HepG2 (cell line): Measurements from ENCODE around the gene PPP1R18. TPM values are rescaled to one million over a fixed set of nuclear protein-coding genes. Genes with fewer than 3 reads are reported as not detected.

Source experiments
- GLI4 ChIP-seq: sonication (generic); formaldehyde crosslinking; IDR thresholded peaks from 2 replicates; pipeline ENCODE4 v1.5.1; 2020; ENCODE audit warnings: missing genetic modification reagents, mild to moderate bottlenecking, moderate library complexity, borderline replicate concordance
- HDAC6 ChIP-seq: fragments of 200-600 bp; sonication (generic); IDR thresholded peaks from 2 replicates; pipeline ENCODE4 v1.7.0; 2017; ENCODE audit warnings: mild to moderate bottlenecking, antibody characterized with exemption, low read length, low read depth
- HMGXB3 ChIP-seq: sonication (generic); formaldehyde crosslinking; IDR thresholded peaks from 2 replicates; pipeline ENCODE4 v1.4.0; 2020; ENCODE audit warnings: missing genetic modification reagents, borderline replicate concordance
- IKZF1 ChIP-seq: fragments of 450-650 bp; IDR thresholded peaks from 2 replicates; pipeline ENCODE4 v1.7.1; 2016
- IRF1 ChIP-seq: sonication (generic); formaldehyde crosslinking; IDR thresholded peaks from 2 replicates; pipeline ENCODE4 v1.4.0; 2020; ENCODE audit warnings: low read depth, mild to moderate bottlenecking, missing genetic modification reagents
- JUN ChIP-seq: sonication (generic); formaldehyde crosslinking; IDR thresholded peaks from 2 replicates; pipeline ENCODE4 v1.4.0; 2020; ENCODE audit warnings: mild to moderate bottlenecking, missing genetic modification reagents
- NCOA1 ChIP-seq: sonication (generic); formaldehyde crosslinking; IDR thresholded peaks from 2 replicates; pipeline ENCODE4 v1.9.0; 2021; ENCODE audit warnings: missing genetic modification reagents
- NFYC ChIP-seq: IDR thresholded peaks from 2 replicates; pipeline ENCODE4 v1.6.1; 2016; ENCODE audit warnings: missing genetic modification reagents, missing compliant biosample characterization
- SOX6 ChIP-seq, 2 experiments: fragments of 450-650 bp in 1 of 2; sonication (generic) in 1 of 2; formaldehyde crosslinking in 1 of 2; IDR thresholded peaks; 2 replicates each; pipeline versions ENCODE4 v1.4.0 to v1.6.1; 2017 to 2020; ENCODE audit warnings: antibody characterized with exemption in 1 of 2, mild to moderate bottlenecking in 1 of 2, missing genetic modification reagents in 1 of 2
- SRSF9 ChIP-seq: fragments of 200-400 bp; formaldehyde crosslinking; IDR thresholded peaks from 2 replicates; pipeline ENCODE4 v1.6.1; 2018; ENCODE audit warnings: borderline replicate concordance, mild to moderate bottlenecking, low read depth, low read length; ENCODE audit not compliant: insufficient read depth, poor library complexity, severe bottlenecking
- TEAD3 ChIP-seq: optimal IDR thresholded peaks from 2 replicates; pipeline ENCODE3; 2016; ENCODE audit warnings: borderline replicate concordance
- ZBTB33 ChIP-seq: sonication (generic); formaldehyde crosslinking; IDR thresholded peaks from 2 replicates; pipeline ENCODE4 v1.4.0; 2020; ENCODE audit warnings: missing genetic modification reagents
- ZNF280B ChIP-seq: sonication (generic); formaldehyde crosslinking; IDR thresholded peaks from 2 replicates; pipeline ENCODE4 v1.5.0; 2020; ENCODE audit warnings: missing genetic modification reagents, mild to moderate bottlenecking, borderline replicate concordance
- ZNF513 ChIP-seq: sonication (generic); formaldehyde crosslinking; conservative IDR thresholded peaks from 2 replicates; pipeline ENCODE4 v1.5.0; 2020; ENCODE audit warnings: missing genetic modification reagents
- ZNF703 ChIP-seq: sonication (generic); formaldehyde crosslinking; IDR thresholded peaks from 2 replicates; pipeline ENCODE4 v1.5.1; 2020; ENCODE audit warnings: missing genetic modification reagents, mild to moderate bottlenecking, moderate library complexity, borderline replicate concordance
- ZNF766 ChIP-seq: sonication (generic); formaldehyde crosslinking; IDR thresholded peaks from 2 replicates; pipeline ENCODE4 v1.5.0; 2020; ENCODE audit warnings: missing genetic modification reagents, borderline replicate concordance
- polyA plus RNA-seq, 8 experiments: library from polyadenylated mRNA; depleted of rRNA in 3 of 8; stranded (reverse) in 7 of 8; unstranded in 1 of 8; fragments of >200 nt; fragmentation: Illumina TruSeq in 4 of 8; extraction: Trizol in 4 of 8; gene quantifications; 2 replicates each; pipeline versions ENCODE4 v1.2.1 to v1.2.3, GENCODE V29; 2011 to 2016; ENCODE audit warnings: low read depth in 4 of 8, missing spikeins in 1 of 8, mixed read lengths in 1 of 8; ENCODE audit not compliant: insufficient read depth in 1 of 8
- total RNA-seq, 5 experiments: library from RNA; depleted of rRNA; stranded (reverse); fragments of >200 nt; fragmentation: Illumina TruSeq; extraction: Trizol; gene quantifications; 2 replicates each; pipeline ENCODE4 v1.2.3, GENCODE V29; 2016; ENCODE audit warnings: low read depth in 1 of 5

PPP1R18 gene
- total and polyA plus RNA-seq, 2 of the 13 experiments (the other 11 are each of a cell fraction or from before 2014, with no cell fraction given), result 4.9 to 9.2 TPM

- TF ChIP-seq ZNF513 (CRISPR knock-in tag), result no peak
- peak; percentile 30; the same call in 1 of the 2 replicates for TF ChIP-seq HMGXB3
- no peak for TF ChIP-seq ZNF703 (CRISPR knock-in tag)
- no peak for TF ChIP-seq IRF1 (CRISPR knock-in tag)
- peak; percentile 79 for TF ChIP-seq ZBTB33
- peak; percentile 84 for TF ChIP-seq JUN (CRISPR knock-in tag)
- TF ChIP-seq ZNF280B, result no peak; the same call in 1 of the 2 replicates
- no peak for TF ChIP-seq ZNF766
- peak; percentile 78 for TF ChIP-seq TEAD3
- TF ChIP-seq SOX6 (IDR thresholded peaks at IDR 0.05), result no peak
- peak; percentile 99 for TF ChIP-seq SOX6 (CRISPR knock-in tag; IDR thresholded peaks at IDR 0.05)
- TF ChIP-seq GLI4 (CRISPR knock-in tag), result peak; percentile 84; the same call in 1 of the 2 replicates
- no peak for TF ChIP-seq SRSF9
- 0 out of 2 replicates have a peak, but pooled peaks have one; percentile 18 for TF ChIP-seq NFYC (CRISPR knock-in tag)
- TF ChIP-seq IKZF1, result no peak
- no peak for TF ChIP-seq NCOA1 (CRISPR knock-in tag)
- TF ChIP-seq HDAC6, result no peak
These were observed 31.4 kb downstream of the PPP1R18 start (continued) for GRCh38 chr6:30654798-30655742.
